Cardiac muscle cell (in vitro differentiated cells and primary cell): ENCODE measurements around the gene RNF150. TPM values are rescaled to one million over a fixed set of nuclear protein-coding genes. Genes with fewer than 3 reads are reported as not detected.
A peak's percentile ranks its signal among the peaks of the same experiment; 100 is the strongest.

Experiments
- DNase-seq, 2 donors: peaks; one replicate each; pipeline versions ENCODE4 v3.0.0 to v3.0.0-alpha.2; 2010 to 2017; ENCODE audit warnings: low read depth in 1 of 2, low spot score in 1 of 2
- H3K27ac ChIP-seq: fragments of 200-600 bp; sonication (generic); 2 replicates; pipeline ENCODE4 v1.5.1; 2016
- H3K27me3 ChIP-seq: fragments of 200-600 bp; sonication (generic); 2 replicates; pipeline ENCODE4 v1.6.0; 2016; ENCODE audit warnings: control low read depth
- H3K36me3 ChIP-seq: fragments of 200-600 bp; sonication (generic); 2 replicates; pipeline ENCODE4 v1.5.1; 2016; ENCODE audit warnings: control low read depth
- H3K4me1 ChIP-seq: fragments of 200-600 bp; sonication (generic); 2 replicates; pipeline ENCODE4 v1.8.1; 2017; ENCODE audit warnings: low read depth, mild to moderate bottlenecking, mixed run types
- H3K4me3 ChIP-seq: fragments of 200-600 bp; sonication (generic); 2 replicates; pipeline ENCODE4 v1.5.1; 2016; ENCODE audit warnings: mild to moderate bottlenecking
- H3K9me3 ChIP-seq: fragments of 200-600 bp; sonication (generic); 2 replicates; pipeline ENCODE4 v1.5.1; 2017; ENCODE audit warnings: low read depth, mild to moderate bottlenecking, control low read depth
- CTCF ChIP-seq: IDR thresholded peaks from 2 replicates; pipeline ENCODE4 v1.5.1; 2012; ENCODE audit warnings: low read depth, mild to moderate bottlenecking, low read length
- polyA plus RNA-seq: library from polyadenylated mRNA; unstranded; fragments of >200 nt; fragmentation: Nextera tagmentation; extraction: Ambion mirVana; gene quantifications from 2 replicates; pipeline ENCODE4 v1.2.1, GENCODE V29; 2016
- total RNA-seq: library from RNA; depleted of rRNA; stranded (reverse); fragments of >200 nt; gene quantifications from 2 replicates; pipeline ENCODE4 v1.2.3, GENCODE V29; 2016

RNF150 gene
- total and polyA plus RNA-seq, 2 experiments from 2014 or later = 20.1 to 57.4 TPM

DNA sequence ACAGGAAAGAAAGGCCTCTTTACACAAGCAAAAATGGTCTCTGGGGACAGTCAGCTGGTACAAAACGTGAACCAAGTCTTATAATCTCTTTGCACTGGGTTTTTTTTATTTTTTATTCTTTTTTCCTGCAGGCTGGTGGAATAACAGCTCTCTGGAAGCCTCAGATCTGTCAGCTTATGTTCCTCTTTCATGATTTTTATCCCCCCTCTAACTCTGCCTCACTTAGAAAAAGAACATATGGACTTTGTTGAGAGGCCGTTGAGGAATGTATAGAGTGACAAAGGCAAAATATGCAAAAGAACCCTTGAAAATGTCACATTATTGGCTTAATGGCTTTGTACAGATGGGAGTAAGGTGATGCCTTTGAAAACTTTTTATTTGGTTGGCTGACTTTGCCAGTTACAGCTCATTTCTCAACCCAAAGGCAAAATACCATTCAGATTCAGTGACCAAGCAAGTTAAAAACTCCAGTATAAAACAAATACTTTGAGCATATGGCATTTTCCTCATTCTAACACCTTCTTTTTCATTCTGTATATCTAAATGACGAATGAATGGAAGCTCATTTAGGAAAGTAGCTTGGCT, 111.1 kb downstream of the RNF150 start:
- no peak for TF ChIP-seq CTCF
- no peaks in the 10 kb centered on the region for H3K9me3 ChIP-seq
- H3K27ac ChIP-seq = peak overlapping the region; percentile 97
- H3K27me3 ChIP-seq = no peaks in the 10 kb centered on the region
- H3K4me1 ChIP-seq = peaks cover 63% of the 10 kb centered on the region
- no peak overlapping the region for H3K4me3 ChIP-seq
- H3K36me3 ChIP-seq = no peaks in the 10 kb centered on the region
- no peak for DNase-seq

- Histone ChIP-seq H3K36me3 (no peaks in the 10 kb centered on the region), H3K4me1 (peaks cover 58% of the 10 kb centered on the region), H3K4me3 (no peak overlapping the region), H3K9me3 (no peaks in the 10 kb centered on the region), H3K27me3 (no peaks in the 10 kb centered on the region), H3K27ac (peak overlapping the region; percentile 97)
- DNase-seq = peak in 1 of 2 donors; percentile 51
- no peak for TF ChIP-seq CTCF
These were observed 111.7 kb downstream of the RNF150 start for GRCh38 chr4:141021397-141022110.

- no peak for TF ChIP-seq CTCF
- Histone ChIP-seq H3K27ac (peak overlapping the region; percentile 97), H3K9me3 (no peaks in the 10 kb centered on the region), H3K36me3 (no peaks in the 10 kb centered on the region), H3K4me1 (peaks cover 51% of the 10 kb centered on the region), H3K4me3 (no peak overlapping the region), H3K27me3 (no peaks in the 10 kb centered on the region)
- DNase-seq = peak; percentile 42 to 63
These were observed 112.4 kb downstream of the RNF150 start for GRCh38 chr4:141020801-141021261.

DNA sequence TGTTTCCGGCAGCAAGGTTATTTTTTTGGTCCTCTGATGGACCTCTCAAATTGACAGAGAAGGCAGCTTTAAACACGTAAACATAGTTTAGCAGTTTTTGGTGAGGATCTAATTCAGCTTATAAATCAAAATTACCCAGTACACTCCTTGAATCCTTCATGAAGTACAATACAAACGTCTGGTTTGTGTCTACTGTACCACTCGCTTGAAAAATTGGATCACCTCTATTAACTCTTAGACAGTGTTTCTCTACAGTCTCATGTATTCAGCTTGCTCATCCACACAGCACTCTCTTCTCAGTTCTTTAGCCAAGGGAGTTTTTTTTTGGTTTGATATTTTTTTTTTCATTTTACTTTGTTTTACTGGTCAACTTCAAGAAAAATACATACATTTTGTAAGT, 113.5 kb downstream of the RNF150 start:
- no peak for TF ChIP-seq CTCF
- peaks cover 47% of the 10 kb centered on the region for H3K4me1 ChIP-seq
- DNase-seq = no peak
- H3K4me3 ChIP-seq = no peak overlapping the region
- H3K36me3 ChIP-seq = no peaks in the 10 kb centered on the region
- H3K27ac ChIP-seq = peak overlapping the region; percentile 97
- H3K9me3 ChIP-seq = no peaks in the 10 kb centered on the region
- no peaks in the 10 kb centered on the region for H3K27me3 ChIP-seq

GRCh38 chr4:141016117-141016798, 117.0 kb downstream of the RNF150 start:
- no peaks in the 10 kb centered on the region for H3K9me3 ChIP-seq
- no peak for DNase-seq
- peaks cover 33% of the 10 kb centered on the region for H3K4me1 ChIP-seq
- H3K36me3 ChIP-seq = no peaks in the 10 kb centered on the region
- TF ChIP-seq CTCF = no peak
- no peak overlapping the region for H3K4me3 ChIP-seq
- H3K27me3 ChIP-seq = no peaks in the 10 kb centered on the region
- no peak overlapping the region for H3K27ac ChIP-seq
